Activated naive CD8-positive, alpha-beta T cell treated with anti-CD3 and anti-CD28 coated beads, Interleukin-2, amount 50 U/mL, for 16 hours (primary cell): ENCODE results near the gene DHRS12.

ENCODE experiments used
- DNase-seq: peaks from one replicate; pipeline ENCODE4 v3.0.0-alpha.2; 2020; ENCODE audit warnings: low read depth, low spot score

The DHRS12 gene, protein sequence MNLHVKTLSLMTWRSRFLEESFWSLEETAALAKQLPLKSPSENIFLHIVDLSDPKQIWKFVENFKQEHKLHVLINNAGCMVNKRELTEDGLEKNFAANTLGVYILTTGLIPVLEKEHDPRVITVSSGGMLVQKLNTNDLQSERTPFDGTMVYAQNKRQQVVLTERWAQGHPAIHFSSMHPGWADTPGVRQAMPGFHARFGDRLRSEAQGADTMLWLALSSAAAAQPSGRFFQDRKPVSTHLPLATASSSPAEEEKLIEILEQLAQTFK

GRCh38 chr13:51803422-51804294 lies at the start of gene DHRS12:
Gene DHRS12, minus strand, starts transcription at chr13:51804163. Its CDS starts 4,504 bp downstream, at chr13:51799659.
- peak; percentile 59 for DNase-seq

DNA sequence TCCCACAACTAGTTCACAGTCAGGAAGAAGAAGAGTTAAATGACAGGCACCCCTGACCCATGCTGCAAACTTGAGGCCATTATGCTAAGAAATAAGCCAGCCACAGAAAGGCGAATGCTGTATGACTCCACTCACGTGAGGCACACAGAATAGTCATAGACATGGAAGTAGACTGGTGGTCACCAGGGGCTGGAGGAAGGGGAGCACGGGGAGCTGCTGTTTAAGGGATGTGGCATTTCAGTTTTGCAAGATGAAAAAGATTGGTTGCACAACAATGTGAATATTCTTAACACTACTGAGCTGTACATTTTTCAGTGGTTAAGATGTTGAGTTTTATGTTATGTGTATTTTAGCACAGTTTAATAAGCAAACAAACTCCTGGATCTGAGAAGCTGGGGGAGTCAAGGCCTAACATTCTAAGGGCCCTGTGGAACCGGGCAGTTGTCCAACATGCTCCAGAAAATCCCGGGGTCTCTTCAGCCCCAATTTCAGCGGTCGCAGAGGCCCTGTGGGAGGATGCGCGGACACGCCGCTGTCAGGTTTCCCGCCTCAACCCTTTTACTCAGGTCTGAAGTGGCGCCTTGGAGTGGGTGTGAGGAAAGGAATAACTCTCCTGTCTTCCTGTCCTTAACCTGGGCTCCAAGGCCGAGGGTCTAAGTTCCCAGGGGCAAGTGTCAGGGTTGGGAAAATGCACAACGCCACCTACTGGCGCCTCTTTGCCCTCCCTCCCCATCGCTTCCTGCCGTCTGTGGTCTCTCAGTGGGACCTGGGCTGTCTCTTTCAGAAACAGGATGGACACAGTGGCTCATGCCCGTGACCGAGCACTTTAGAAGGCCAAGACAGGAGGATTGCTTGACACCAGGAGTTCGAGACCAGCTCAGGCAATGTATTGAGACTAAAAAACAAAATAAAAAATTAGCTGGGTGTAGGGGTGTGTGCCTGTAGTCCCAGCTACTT lies 45.5 kb upstream of the DHRS12 start:
- no peak for DNase-seq

GRCh38 chr13:51848674-51849073 lies 44.7 kb upstream of the DHRS12 start:
- DNase-seq: no peak

DNA sequence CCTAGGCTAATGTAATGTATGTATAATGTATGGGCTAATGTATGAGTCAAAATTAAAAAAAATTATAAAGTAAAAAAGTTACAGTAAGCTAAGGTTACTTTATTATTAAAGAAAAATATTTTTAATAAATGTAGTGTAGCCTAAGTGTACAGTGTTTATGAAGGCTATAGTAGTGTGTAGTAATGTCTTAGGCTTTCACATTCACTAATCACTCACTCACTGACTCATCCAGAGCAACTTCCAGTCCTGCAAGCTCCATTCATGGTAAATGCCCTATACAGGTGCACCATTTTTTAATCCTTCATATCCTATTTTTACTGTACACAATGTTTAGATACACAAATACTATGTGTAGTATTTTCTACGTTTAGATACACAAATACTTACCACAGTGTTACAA lies 42.8 kb upstream of the DHRS12 start:
- DNase-seq: no peak

- no peak for DNase-seq
Observed at GRCh38 chr13:51845574-51846318, 41.8 kb upstream of the DHRS12 start.

DNA sequence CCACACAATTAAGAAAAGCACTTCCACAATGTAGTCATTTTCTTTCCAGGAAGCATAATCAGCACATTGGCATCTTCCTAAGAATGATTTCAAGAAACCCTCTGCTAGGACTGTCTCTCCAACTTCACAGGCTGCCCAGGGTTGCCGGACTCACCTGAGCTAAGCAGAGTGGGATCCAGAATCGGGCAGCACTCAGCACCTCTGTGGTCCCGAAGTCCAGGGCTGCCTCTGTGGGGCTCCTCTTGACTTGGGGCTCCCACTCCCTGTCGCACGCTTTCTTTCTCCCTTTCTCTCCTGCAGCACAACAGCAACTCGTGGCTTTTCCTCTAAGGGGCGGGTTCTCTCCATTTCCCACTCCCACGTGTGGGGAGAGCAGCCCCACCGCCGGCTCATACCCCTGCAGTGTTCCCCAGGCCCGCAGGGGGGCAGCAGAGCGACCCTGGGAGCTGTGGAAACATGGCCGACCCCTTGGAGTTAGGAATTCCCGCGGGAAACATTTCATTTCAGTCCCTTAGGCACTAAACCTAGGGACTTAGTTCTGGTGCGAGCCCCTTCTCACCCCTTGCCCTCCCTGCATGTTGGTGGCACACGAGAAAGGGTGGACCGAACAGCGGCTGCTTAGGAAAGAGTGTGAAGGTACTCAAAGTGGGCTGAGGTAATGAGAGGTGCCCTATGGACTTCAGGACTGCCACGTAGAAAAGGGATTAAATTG lies 41.1 kb upstream of the DHRS12 start, which contains the start of gene TMEM272:
Gene TMEM272, minus strand, starts transcription at position 316 of the 712 bp plus-strand sequence. CDS start 6,647 bp downstream, outside the sequence.
- DNase-seq: peak; percentile 30

- DNase-seq: no peak
Observed at GRCh38 chr13:51843529-51843928, 39.6 kb upstream of the DHRS12 start.

- no peak for DNase-seq
Observed at GRCh38 chr13:51841732-51842131, 37.8 kb upstream of the DHRS12 start.

GRCh38 chr13:51840917-51841316 lies 37.0 kb upstream of the DHRS12 start:
- DNase-seq: no peak

DNA sequence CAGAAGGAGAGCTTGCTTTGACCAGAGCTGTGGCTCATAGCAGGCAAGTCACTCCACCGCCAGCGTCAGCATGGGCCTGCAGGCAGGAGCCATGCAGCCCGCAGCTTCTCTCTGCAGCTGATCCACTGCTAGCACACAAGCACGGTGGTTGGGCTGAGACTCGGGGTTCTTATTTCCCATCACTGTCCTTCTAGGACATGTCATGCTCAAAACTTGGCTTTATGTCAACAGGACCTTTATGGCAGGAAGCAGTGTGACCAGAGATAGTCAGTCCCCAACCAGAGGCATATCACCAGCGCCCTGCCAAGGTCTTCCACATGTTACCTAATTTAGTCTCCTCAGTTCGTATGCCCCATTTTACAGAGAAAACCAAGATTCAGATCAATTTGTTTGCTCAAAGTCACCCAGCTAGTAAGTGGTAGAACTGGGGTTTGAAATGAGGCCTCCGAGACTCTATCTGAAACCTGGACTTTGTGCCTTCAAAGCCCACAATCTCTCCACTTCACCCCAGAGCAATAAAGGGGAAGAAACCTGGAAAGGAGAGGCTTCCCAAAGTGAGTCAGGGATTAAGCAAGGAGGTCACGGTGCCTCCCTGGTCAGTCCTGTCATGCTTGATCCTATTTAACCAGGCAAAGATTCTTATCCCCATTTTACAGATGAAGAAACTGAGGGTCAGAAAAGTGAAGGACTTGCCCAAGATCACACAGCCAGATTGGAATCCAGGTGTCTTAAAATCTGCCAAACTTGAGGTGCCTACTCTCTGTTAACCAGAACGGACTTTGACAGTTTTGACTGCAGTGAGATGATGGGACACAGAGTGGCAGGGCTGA lies 36.0 kb upstream of the DHRS12 start:
- no peak for DNase-seq

- no peak for DNase-seq
Observed at GRCh38 chr13:51838240-51838846, 34.4 kb upstream of the DHRS12 start.

GRCh38 chr13:51837016-51837415 lies 33.1 kb upstream of the DHRS12 start:
- DNase-seq: no peak

DNA sequence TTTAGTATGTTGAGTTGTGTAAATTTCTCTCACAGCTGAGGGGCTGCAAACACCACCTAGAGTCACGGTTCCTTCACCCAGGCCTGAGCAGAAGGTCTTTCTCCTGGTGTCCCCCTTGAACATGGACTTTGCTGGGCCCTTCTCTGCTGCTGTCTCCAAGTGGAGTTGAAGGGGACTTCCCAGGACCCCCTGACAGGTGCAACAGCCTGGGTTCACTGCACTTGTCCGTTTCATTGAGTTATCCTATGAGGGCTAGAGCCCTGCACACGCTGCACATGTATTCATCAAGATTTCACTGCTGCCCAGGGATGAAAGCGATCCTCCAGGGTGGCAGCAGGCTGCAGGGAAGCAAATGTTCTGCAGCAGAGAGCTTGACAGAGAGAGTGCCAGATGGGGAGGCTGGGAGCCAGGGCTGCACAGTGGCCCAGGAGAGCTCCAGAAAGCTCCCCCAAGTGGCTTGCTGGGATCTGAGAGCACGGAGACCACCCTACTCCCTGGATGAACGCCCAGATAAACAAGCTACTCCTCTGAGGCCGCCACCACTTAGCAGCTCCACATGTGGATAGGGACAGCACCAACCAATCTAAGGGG lies 30.7 kb upstream of the DHRS12 start:
- no peak for DNase-seq

DNA sequence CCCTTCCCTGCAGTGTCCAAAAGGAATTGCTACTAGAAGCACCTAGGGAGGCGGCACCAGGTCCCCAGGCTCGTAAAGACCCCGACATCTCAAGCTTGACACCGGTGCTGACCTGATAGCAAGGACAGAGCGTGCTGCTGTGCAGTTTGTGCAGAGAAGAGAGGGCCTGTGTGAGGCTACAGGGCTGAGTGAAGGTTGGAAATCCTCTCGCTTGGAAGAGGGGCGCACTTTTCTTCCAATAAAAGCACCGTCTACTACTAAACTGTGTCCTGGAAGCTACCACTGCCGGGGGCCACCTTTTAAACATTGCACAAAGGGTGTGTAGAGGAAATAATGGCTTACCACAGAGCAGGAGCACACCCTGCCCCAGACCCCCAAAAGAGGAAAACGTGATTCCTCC lies 30.0 kb upstream of the DHRS12 start:
- DNase-seq: no peak

- no peak for DNase-seq
Observed at GRCh38 chr13:51832471-51833152, 28.6 kb upstream of the DHRS12 start.

DNA sequence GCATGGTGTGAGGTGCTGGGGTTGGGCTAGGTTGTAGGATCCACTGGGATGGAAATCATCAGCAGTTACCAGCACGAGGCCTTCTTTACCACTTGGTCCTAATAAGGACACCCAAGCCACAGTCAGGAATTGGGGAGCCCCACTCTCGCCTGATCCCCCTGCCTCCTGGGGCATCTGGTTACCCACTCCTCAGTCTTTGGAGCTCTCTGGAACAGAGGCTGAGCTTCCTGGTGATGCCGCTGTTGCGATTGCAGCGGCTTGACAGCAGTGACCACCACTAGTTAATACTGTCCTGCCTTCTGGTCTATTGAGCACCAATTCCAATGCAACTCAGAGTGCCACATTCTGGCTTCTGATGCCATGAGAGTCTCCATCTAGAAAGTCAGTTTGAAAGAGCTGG lies 27.6 kb upstream of the DHRS12 start:
- no peak for DNase-seq

- no peak for DNase-seq
Observed at GRCh38 chr13:51829568-51829899, 25.6 kb upstream of the DHRS12 start.
